ENCODE measurements around the gene MAP4K3.
"Not testable (repeated sequence)": the region's sequence is repeated elsewhere in the genome, so short reads cannot be mapped to it uniquely, and the experiment has no call there.

The MAP4K3 gene

GRCh38 chr2:39370101-39370500, 67.0 kb downstream of the MAP4K3 start:
- DNase-seq (ENCODE audit: low spot score) = peak; percentile 6

- no peak for DNase-seq (ENCODE audit: low spot score)
Measured at GRCh38 chr2:39368846-39369245, 68.2 kb downstream of the MAP4K3 start.

GRCh38 chr2:39368376-39368775, 68.7 kb downstream of the MAP4K3 start:
- no peak for DNase-seq (ENCODE audit: low spot score)

GRCh38 chr2:39362595-39362994, 74.5 kb downstream of the MAP4K3 start:
- no peak for DNase-seq (ENCODE audit: low spot score)

- no peak for DNase-seq (ENCODE audit: low spot score)
Measured at GRCh38 chr2:39361511-39361910, 75.6 kb downstream of the MAP4K3 start.

- not testable (repeated sequence) for DNase-seq (ENCODE audit: low spot score)
Measured at GRCh38 chr2:39360342-39360741, 76.7 kb downstream of the MAP4K3 start.

GRCh38 chr2:39359453-39360038, 77.5 kb downstream of the MAP4K3 start:
- DNase-seq (ENCODE audit: low spot score) = no peak

GRCh38 chr2:39356922-39357639, 80.0 kb downstream of the MAP4K3 start:
- DNase-seq (ENCODE audit: low spot score) = no peak

- no peak for DNase-seq (ENCODE audit: low spot score)
Measured at GRCh38 chr2:39350658-39351057, 86.4 kb downstream of the MAP4K3 start.

GRCh38 chr2:39338502-39338901, 98.6 kb downstream of the MAP4K3 start:
- DNase-seq (ENCODE audit: low spot score) = no peak

- DNase-seq (ENCODE audit: low spot score) = no peak
Measured at GRCh38 chr2:39335930-39336329, 101.2 kb downstream of the MAP4K3 start.

GRCh38 chr2:39334978-39335377, 102.1 kb downstream of the MAP4K3 start:
- DNase-seq (ENCODE audit: low spot score) = no peak

- DNase-seq (ENCODE audit: low spot score) = no peak
Measured at GRCh38 chr2:39334529-39334928, 102.6 kb downstream of the MAP4K3 start.

- no peak for DNase-seq (ENCODE audit: low spot score)
Measured at GRCh38 chr2:39326644-39327043, 110.4 kb downstream of the MAP4K3 start.

GRCh38 chr2:39325966-39326365, 111.1 kb downstream of the MAP4K3 start:
- DNase-seq (ENCODE audit: low spot score) = peak; percentile 39

- not testable (repeated sequence) for DNase-seq (ENCODE audit: low spot score)
Measured at GRCh38 chr2:39321056-39322035, 115.7 kb downstream of the MAP4K3 start.

- DNase-seq (ENCODE audit: low spot score) = no peak
Measured at GRCh38 chr2:39320162-39320561, 116.9 kb downstream of the MAP4K3 start.

- no peak for DNase-seq (ENCODE audit: low spot score)
Measured at GRCh38 chr2:39313575-39313974, 123.5 kb downstream of the MAP4K3 start.

GRCh38 chr2:39311469-39311868, 125.6 kb downstream of the MAP4K3 start:
- no peak for DNase-seq (ENCODE audit: low spot score)

- DNase-seq (ENCODE audit: low spot score) = no peak
Measured at GRCh38 chr2:39308778-39309177, 128.3 kb downstream of the MAP4K3 start.

GRCh38 chr2:39306626-39307025, 130.5 kb downstream of the MAP4K3 start:
- no peak for DNase-seq (ENCODE audit: low spot score)

- DNase-seq (ENCODE audit: low spot score) = no peak
Measured at GRCh38 chr2:39304729-39305128, 132.4 kb downstream of the MAP4K3 start.

GRCh38 chr2:39304200-39304599, 132.9 kb downstream of the MAP4K3 start:
- no peak for DNase-seq (ENCODE audit: low spot score)
